ENCODE results near the gene DNMT3A. TPM values are rescaled to one million over a fixed set of nuclear protein-coding genes. Genes with fewer than 3 reads are reported as not detected.

The DNMT3A gene
- total RNA-seq, 1 donor from 2014 or later: 31.7 TPM

DNA sequence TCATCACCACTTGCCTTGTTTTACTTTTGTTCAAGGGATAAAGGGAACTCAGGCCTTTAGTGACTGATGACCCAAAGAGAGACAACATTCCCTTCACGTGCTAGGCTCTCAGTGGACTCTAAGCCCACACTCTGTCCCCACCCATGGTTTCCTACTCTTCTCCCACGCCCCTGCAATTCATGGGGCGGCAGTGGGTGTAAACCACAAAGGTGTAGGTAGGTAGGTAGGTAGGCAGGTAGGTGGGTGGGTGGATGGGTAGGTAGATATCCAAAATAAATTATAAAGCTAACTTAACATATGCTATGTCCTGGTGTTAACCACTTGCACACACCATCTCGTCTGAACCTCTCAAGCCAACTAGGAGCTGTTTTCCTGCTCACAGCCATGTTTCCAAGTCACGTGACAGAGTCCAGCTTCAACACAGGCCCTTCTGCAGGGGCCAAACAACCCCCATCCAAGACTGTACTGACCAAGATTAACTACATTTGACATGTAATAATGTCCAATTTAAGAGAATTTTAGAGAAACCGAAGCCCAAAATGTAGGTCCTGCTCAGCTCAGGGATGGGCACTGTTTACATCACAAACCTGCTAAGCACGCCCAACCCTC, 33.7 kb downstream of the DNMT3A start:
- DNase-seq (ENCODE audit: low read depth, low spot score): no peak

DNA sequence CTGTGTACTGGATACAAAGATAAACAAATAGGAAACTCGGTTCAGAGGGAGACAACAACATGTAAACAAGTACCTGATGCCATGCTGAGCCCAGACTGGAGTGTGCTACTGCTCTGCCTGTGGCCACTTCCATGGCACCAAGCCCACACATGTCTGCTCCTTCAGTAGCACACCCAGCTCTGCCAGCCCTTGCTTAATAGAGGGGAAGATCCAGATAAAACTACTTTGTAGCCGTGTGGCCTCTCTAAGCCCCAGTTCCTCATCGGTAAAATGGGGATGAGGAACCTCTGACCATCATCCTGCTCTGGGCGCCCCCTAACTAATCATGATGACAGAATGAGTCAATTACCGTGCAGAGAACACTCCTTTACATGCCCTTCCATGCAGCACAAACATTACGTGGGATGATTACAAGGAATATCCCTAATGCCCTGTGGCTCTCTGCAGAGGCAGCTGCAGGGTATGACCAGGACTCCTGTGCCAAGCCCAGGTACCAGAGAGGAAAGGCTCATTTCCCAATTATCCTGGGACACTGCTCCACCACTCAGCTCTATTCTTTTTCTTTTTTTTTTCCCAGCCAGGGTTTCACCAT, 34.9 kb downstream of the DNMT3A start:
- DNase-seq (ENCODE audit: low read depth, low spot score): no peak

DNA sequence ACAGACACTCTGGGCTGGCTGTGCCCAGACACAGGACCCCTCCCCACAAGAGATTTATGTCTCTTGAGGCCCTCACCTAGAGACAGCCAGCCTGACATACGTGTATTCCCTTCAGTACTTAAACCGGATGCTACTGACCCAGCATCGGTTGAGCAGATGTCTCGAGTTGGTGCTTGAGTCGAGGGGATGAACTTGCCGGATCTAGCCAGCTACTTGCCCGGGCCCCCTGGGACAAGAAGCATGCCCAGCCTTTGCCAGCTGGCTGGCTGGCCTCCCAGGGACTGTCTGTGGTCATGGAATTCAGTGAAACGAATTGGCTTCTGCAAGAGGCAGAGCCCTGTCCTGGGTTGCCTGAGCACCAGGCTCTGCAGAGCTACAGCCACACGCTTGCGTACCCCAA, 36.0 kb downstream of the DNMT3A start:
- no peak for DNase-seq (ENCODE audit: low read depth, low spot score)

DNA sequence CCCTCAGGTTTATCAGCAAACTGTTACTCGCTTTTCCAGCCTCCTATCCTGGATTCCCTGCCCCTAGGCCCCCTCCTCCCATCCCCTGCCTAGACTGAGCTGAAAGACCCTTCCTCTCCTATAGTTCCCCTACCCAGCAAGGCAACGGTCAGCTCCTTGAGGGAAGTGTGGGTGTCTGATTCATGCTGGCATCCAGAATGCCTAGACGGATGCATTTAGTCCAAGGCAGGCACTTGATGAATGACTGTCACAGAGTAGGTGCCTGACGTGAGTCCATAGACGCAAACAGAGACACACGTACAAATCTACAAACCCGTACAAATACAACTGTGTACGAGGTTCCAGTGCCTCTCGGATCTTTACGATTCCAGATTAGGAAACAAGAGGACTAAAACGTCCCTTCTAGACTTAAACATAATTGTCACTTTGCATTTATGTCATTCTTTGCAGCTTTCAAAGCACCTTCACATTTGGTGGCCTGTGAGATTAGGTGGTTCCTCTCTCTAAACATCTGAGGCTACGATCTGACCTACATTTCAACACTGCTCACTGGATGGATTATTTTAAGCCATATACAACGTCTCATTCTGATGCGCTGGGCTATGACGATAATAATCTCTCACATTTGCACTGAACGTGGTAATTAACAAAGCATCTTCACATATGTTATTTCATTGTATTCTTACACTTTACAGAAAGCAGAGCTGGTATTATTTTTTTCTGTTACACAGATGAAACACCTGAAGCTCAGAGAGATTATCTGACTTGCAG, 36.7 kb downstream of the DNMT3A start:
- no peak for DNase-seq (ENCODE audit: low read depth, low spot score)

DNA sequence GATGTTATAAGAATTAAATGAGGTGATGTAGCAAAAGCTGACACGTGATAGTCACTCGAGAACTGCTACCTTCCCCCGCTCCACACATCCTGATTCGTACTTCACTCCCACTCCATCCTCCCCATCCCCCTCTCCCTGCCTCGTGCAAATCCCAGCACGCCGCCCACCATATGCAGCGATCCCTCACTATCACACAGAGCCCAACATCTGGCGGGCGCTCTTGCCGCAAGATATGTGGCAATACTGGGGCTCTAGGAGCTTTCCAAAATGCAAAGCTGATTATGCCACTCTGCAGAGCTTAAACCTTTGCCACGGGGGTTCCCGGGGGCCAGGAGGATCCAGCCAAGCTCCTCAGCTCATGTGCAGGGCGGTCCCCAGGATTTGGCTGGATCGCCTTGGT, 37.4 kb downstream of the DNMT3A start:
- DNase-seq (ENCODE audit: low read depth, low spot score): no peak

DNA sequence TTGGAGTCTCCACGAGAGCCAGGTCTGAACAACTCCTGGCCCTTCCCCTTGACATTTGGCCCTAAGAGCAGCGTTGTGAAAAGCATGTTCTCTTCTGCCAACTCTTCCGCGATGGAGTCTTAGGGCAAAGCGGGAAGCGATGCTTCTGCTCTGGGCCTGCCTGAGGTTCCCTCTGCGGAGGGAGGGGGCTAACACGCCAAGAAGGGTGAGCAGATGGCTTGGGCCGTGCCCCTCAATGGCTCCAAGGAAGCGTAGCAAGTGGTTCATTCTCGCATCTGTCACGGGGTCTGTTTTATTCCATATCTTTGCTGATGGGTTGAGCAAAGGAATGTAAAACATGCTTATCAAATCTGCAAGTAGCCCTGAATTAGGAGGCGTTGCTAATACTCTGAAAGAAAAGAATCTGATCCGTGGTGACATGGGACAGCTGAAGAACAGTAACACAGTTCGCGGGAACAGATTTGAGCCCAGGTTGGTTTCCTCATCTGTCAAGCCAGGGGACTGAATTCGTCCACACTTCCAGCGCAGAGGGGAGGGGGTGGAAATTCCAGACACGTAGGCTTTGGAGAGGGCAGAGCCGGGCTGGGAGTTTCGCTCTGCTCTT, 38.0 kb downstream of the DNMT3A start:
- no peak for DNase-seq (ENCODE audit: low read depth, low spot score)

DNA sequence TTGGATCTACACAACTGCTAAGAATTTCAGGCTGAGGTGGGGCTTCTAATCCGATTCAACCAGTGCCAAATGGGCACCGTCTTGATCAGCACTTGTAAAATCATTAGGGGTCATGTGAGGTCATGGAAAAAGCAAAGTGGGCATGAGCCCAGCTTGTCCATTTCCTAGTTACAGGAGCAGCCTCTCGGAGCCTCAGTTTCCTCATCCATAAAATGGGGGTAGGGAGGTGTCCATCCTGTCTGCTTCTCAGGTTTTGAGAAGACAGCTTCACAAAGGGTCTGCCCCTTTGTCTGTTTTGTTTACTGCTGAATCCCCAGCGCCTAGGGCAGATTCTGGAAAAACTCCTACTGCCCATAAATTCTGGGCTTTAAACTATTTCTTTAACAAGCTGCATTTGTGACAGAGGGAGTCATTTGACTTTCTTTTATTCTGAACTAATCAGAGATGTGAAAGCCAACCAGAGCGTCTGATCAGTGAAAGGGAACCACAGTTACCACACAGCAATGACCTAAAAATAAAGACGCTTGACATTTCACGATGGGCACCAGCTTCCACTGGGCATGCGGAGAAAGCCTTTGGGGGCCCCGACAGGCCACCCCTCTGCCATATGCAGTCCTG, 38.9 kb downstream of the DNMT3A start:
- no peak for DNase-seq (ENCODE audit: low read depth, low spot score)

DNA sequence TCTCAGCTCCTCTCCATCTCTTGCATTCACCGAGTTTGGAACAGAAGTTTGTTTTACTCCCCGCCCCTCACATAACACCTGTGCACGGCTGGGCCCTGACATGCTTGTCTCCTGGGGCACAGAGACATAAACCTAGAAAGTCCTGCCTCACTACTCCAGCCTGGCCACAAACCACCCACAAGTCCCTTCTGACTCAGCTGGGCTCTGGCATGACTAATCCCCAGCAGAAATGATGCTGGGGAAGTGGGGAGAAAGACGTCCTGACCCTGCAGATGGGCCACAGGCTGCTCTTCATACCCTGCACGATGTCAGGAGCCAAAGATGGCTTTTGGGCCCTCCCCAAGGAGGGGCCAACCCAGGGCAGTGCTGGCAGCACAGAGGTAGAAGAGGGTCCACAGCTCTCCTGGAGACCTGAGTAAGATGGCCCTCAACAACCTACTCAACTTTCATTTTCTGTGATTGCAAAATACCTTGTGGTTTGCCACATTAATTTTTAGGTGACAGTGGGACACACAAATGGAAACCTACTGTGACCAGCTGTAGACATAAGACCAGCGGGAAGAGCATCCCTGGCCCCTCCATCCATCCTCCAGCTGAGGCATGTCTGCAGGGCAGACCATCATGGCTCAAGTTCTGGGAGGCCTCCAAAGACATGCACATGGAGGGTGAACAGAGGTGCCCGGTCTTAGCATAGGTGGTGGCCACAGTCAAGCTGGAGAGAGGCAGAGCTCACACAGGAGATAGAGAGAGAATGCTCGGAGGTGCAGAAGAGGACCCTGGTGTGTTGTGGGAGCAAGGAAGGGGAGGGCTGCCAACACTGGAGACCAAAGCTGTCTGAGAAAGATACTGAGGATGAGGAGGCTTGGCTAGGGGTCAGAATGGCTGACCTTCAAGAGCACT, 40.0 kb downstream of the DNMT3A start:
- no peak for DNase-seq (ENCODE audit: low read depth, low spot score)

DNA sequence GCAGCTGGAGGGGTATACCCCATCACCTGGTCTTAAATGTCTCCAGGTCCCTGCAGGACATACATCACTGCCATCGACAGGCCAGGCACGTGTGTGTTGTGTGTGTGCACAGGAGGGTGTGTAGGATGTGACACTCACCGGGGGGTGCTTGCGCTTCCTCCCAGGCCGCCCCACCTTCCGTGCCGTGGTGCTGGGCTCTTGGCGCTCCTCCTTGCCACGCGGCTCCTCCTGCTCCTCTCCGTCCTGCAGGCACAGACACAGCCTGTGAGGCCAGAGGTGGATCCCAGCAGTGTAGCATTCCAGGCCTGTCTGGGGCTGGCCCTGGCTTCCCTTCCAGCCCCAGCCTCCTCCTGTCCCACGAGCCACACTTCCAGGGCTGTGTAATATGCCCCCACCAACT, 41.7 kb downstream of the DNMT3A start:
- no peak for DNase-seq (ENCODE audit: low read depth, low spot score)

DNA sequence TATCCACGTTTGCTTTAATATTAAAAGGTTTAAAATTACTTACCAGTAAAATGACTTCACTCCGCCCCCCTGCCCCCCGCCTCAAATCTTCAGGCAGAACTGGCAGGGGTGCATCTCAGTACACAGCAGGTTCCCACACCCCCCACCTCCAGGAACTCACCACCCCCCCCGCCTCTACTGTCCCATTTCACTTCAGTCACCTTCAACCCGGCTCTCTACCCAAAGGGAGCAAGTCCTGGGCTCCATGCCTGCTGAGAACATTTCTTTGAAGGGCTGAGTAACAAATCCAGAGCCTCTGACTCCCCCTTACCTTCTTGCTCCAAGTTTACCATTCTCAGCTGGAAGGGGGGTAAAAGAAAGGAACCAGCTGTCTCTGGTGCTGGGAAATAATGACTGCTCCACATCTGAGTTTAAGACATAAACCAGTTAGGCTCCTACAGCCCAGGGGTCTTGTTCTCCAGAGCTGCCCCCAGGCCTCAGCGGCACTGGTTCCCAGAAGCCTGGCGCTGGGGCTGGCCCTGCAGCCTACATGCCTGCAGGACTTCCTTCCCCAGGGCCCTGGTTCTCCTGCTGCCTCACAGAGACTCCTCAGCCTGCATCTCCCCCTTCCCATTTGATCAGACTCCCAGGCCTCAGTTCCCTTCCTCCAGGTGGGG, 42.8 kb downstream of the DNMT3A start:
- no peak for DNase-seq (ENCODE audit: low read depth, low spot score)

DNA sequence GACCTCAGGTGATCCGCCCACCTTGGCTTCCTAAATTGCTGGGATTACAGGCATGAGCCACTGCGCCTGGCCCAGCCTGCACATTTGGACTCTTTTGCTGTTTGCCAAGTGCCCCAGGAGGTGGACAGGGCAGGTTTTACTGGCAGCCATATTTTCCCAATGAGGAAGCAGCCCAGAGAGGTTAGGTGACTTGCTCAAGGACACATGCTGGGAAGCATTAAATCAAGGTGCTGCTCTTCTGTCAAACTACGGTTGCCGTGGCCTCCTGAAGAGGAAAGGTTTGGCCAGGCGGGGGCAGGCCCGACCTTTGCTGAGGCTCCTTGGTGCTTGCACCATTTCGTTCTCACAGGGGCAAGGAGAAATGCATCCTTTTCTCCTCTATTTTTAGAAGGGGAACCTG, 44.0 kb downstream of the DNMT3A start:
- DNase-seq (ENCODE audit: low read depth, low spot score): no peak

DNA sequence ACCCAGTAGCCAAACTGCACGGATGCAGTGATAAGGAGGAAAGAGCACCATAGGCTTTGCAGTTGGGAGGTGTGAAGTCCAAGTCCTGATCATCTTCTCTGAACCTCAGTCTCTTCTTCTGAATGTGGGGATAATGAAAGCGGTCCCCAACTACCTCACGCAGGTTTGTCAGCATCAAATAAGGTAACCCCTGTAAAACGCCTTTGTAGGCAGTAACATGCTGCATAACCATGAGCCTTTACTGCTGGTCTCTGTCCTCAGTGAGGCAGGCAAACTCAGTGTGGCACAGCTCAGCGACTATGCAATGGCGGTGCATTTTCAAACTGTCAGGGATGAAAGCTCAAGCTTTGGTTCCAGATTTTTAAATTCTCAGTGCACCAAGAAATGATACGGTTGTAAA, 46.1 kb downstream of the DNMT3A start:
- no peak for DNase-seq (ENCODE audit: low read depth, low spot score)

DNA sequence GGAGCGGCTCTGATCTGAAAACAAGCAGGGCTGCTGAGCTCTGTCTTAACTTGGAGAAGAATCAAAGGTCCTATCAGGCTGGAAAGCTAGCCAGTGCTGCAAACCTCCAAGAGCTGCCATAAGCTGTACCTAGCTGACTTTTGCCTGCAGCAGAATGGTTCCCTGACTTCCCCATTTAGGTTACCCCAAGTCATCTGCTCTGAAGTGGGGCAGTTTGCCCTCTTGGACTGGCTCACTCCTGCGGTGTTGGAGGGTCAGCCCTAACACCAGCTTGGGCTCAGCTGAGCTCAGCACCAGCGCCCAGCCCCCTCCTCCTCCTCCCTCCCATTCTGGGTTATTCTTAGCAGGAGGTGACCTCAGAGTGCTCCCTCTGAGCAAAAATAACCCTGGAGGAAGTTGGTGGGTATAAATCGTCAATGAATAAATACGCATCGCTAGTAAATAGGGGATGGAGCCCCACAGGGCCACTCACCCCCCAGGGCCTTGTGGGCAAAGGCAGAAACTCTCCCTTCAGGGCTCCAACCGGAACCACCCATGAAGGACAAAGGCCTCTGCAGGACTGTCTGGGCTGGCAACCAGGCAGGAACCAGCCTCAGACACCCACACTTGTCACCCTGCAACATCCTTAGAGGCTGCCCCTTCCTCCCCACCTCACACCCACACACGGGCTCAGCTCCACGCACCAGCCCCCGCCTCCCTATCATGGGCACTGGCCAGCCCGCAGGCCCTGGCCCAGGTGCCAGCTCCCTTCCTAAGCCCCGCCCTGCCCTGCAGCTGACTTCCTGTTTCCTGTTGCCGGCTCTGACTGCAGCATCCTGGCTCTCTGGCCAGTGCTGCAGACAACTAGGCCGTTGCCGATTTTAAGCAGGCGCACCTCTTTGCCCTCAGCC, 46.9 kb downstream of the DNMT3A start:
- no peak for DNase-seq (ENCODE audit: low read depth, low spot score)

DNA sequence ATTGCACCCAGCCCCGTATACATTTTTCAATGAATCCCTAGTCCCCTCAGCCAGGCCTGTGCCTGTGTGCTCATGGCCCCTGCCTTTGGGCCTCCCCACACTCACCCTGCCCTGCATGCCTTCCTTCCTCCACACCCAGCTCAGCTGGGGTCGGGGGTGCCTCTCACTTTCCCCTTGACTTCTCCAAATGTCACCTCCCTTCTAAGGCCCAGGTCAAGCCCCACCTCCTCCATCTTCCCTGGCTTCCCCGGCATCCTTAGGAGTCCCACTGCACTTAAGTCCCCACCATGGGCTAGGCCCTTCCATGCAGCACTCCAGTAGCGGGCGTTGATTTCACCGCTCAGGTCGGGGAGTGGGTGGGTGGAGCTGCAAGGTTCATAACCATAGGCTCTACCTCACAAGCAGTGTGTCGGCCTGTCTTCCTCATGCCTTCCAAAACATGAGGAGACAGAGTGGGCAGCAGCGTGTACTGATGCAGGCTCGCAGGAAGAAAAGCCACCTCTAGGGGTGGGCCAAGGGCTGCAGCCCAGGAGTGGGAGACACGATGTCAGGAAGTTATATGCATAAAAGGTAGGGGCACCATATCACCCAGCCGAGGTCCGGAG, 47.7 kb downstream of the DNMT3A start:
- no peak for DNase-seq (ENCODE audit: low read depth, low spot score)

DNA sequence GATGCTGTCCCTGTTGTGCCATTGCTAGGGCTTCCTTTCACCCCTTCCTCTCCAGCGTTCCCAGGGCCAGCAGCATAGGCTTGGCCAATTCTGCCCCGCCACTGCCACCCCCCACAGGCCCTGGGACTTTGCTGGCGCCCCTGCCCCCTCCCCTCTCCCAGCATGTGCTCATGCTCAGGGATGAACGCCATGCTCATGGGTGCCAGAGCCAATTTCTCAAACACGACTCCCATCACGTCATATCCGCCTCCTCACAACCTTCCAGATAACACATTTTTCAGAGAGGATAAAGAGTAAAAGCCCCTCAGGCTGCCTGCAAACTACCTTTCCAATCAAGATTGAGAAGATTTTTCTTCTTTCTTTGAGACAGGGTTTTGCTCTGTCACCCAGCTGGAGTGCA, 48.6 kb downstream of the DNMT3A start:
- no peak for DNase-seq (ENCODE audit: low read depth, low spot score)

DNA sequence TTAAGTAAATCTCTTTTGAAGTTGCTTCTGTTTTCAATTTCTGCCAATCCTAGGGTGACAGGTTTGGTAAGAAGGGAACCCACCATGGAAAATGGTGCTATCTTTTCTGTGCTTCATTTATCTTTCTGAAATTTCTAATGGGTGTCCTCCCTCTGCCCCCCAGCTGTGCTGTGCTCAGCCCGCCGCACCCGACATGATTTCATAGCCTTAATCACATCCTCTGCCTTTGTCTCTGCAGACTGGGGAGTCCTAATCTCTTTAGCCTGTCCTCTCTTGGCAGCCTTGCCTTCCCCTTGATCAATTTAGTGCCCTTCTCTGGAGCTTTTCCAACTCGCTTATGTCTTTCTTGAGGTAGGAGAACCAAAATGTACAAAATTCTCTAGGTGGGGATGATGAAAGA, 49.3 kb downstream of the DNMT3A start:
- DNase-seq (ENCODE audit: low read depth, low spot score): no peak

DNA sequence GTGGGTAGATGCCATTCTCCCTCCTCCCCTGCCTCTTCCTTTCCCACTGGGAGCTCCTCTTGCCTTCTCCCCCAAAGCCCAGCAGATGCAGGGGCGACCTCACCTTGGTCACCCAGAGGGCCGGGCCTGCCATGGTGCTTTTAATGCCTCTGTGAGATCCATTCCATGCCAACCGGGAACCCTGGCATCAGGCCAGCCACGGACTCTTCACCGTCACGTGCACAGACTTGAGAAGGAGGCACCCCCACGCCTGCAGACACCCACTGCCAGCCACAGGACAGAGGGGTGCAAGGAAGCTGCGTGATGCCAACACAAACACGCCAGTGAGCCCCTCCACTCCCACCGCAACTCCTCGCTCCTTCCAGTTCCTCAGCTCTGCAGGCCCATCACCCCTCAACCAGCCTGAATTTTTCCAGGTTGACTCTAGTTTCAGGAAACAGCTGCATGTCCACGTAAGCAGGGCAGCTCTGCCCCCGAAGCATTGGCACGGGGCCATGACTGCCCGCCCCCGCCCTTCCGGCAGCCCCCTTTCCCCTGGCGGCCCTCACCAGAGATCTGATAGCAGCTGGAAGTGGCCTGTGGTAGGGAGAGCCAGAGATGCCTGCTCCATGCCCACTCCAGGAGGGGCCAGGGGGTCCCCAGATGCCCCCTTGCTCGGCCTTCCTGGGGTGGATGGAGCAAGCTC, 50.8 kb downstream of the DNMT3A start:
- DNase-seq (ENCODE audit: low read depth, low spot score): peak; percentile 44

DNA sequence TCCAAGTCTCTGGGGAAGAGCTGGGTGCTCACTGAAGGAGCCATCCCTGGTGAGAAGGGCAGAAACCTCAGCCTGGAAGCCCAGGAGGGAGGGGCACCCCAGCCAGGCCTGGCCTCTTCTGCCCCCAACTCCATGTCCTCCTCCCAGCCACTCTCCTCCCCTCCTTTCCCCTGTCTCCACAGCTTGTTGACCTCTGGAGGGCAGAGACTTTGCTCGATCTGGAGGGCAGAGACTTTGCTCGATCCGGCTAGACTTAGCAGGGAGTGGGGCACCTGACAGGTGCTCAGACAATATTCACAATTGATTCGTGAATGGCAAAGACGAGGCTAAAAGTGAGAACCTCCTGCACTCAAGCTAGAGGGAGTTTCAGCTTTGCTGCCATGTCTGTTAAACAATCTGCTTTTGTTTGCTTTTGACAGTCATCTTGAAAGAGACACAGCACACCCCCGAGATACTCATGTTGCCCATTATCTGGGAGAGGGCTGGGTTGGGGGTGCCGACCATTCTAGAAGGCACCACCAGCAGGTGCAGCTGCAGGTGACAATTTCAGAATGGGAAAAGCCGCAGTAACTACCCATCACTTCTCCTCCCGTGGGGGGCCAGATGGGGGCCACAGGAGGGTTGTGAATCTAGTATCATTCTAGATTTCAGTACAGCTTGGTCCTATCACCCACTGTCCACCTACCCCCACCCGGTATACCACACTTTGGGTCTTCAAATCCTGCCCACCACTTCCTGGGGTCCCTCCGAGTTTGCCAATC, 54.8 kb downstream of the DNMT3A start:
- DNase-seq (ENCODE audit: low read depth, low spot score): no peak

Measured in pulmonary artery endothelial cell (primary cell).